NCI-H2196 (cell line): Measurements from ENCODE around the gene EXD3.

ENCODE experiments used
- DNase-seq: peaks from one replicate; lab custom pipeline; 2025; ENCODE audit not compliant: unreplicated experiment; lab: John Stamatoyannopoulos, UW

The EXD3 gene

GRCh38 chr9:137262173-137262908 lies 160.6 kb downstream of the EXD3 start:
- peak; percentile 14 for DNase-seq
